Activated T-cell treated with anti-CD3 and anti-CD28 coated beads for 24 hours (primary cell): ENCODE results near the gene FXYD1.
"Not testable (repeated sequence)": the region's sequence is repeated elsewhere in the genome, so short reads cannot be mapped to it uniquely, and the experiment has no call there.

Source experiments
- DNase-seq: peaks from one replicate; pipeline ENCODE4 v3.0.0-alpha.2; 2020; ENCODE audit warnings: low read depth

The FXYD1 gene

GRCh38 chr19:35138305-35138892, at the start of gene FXYD1:
FXYD1 (plus strand) TSS chr19:35138824; CDS start chr19:35140080, 1,256 bp downstream.
- no peak for DNase-seq

- DNase-seq = no peak
Observed at GRCh38 chr19:35089554-35089953, 49.1 kb upstream of the FXYD1 start.

- DNase-seq = no peak
Observed at GRCh38 chr19:35090160-35090505, 48.5 kb upstream of the FXYD1 start.

- DNase-seq = peak; percentile 26
Observed at GRCh38 chr19:35090506-35091214, 48.0 kb upstream of the FXYD1 start.

- no peak for DNase-seq
Observed at GRCh38 chr19:35093430-35093829, 45.2 kb upstream of the FXYD1 start.

GRCh38 chr19:35093941-35094647, 44.5 kb upstream of the FXYD1 start:
- no peak for DNase-seq

GRCh38 chr19:35094656-35095055, 44.0 kb upstream of the FXYD1 start:
- no peak for DNase-seq

- no peak for DNase-seq
Observed at GRCh38 chr19:35095667-35096368, 42.8 kb upstream of the FXYD1 start.

GRCh38 chr19:35098413-35099049, 40.1 kb upstream of the FXYD1 start:
- no peak for DNase-seq

- no peak for DNase-seq
Observed at GRCh38 chr19:35099155-35099896, 39.3 kb upstream of the FXYD1 start.

- DNase-seq = no peak
Observed at GRCh38 chr19:35099897-35100275, 38.7 kb upstream of the FXYD1 start.

- no peak for DNase-seq
Observed at GRCh38 chr19:35100588-35101533, 37.8 kb upstream of the FXYD1 start.

- DNase-seq = not testable (repeated sequence)
Observed at GRCh38 chr19:35101949-35102348, 36.7 kb upstream of the FXYD1 start.

- not testable (repeated sequence) for DNase-seq
Observed at GRCh38 chr19:35103614-35104013, 35.0 kb upstream of the FXYD1 start.

- no peak for DNase-seq
Observed at GRCh38 chr19:35104361-35104760, 34.3 kb upstream of the FXYD1 start.

GRCh38 chr19:35105047-35105410, 33.6 kb upstream of the FXYD1 start:
- no peak for DNase-seq

- DNase-seq = no peak
Observed at GRCh38 chr19:35105411-35106290, 33.0 kb upstream of the FXYD1 start.

GRCh38 chr19:35106291-35106583, 32.4 kb upstream of the FXYD1 start:
- DNase-seq = no peak

GRCh38 chr19:35106898-35107541, 31.6 kb upstream of the FXYD1 start:
- no peak for DNase-seq
